Karpas-422 (cell line): ENCODE data around the gene SLC12A8. TPM values are rescaled to one million over a fixed set of nuclear protein-coding genes. Genes with fewer than 3 reads are reported as not detected.

Experiments used
- DNase-seq: peaks from one replicate; pipeline ENCODE4 v3.0.0-alpha.2; 2015
- H2AFZ ChIP-seq: fragments of 200-600 bp; sonication (generic); 2 replicates; pipeline ENCODE4 v1.6.1; 2014; ENCODE audit warnings: antibody characterized with exemption, low read length, mixed read lengths
- H3K27ac ChIP-seq: fragments of 200-600 bp; sonication (generic); 2 replicates; pipeline ENCODE4 v1.5.1; 2014; ENCODE audit warnings: mild to moderate bottlenecking, low read length, moderate library complexity
- H3K27me3 ChIP-seq: fragments of 200-600 bp; sonication (generic); 2 replicates; pipeline ENCODE4 v1.6.1; 2014; ENCODE audit warnings: low read length, mixed read lengths
- H3K36me3 ChIP-seq: fragments of 200-600 bp; sonication (generic); 2 replicates; pipeline ENCODE4 v1.6.1; 2014; ENCODE audit warnings: low read length, mixed read lengths; ENCODE audit not compliant: insufficient read depth
- H3K4me1 ChIP-seq: fragments of 200-600 bp; sonication (generic); 2 replicates; pipeline ENCODE4 v1.6.1; 2014; ENCODE audit warnings: mild to moderate bottlenecking, low read length, mixed read lengths
- H3K4me2 ChIP-seq: fragments of 200-600 bp; sonication (generic); 2 replicates; pipeline ENCODE4 v1.6.1; 2014; ENCODE audit warnings: low read length, low read depth, mild to moderate bottlenecking; ENCODE audit not compliant: poor library complexity, severe bottlenecking
- H3K4me3 ChIP-seq: fragments of 200-600 bp; sonication (generic); 2 replicates; pipeline ENCODE4 v1.5.1; 2014; ENCODE audit warnings: mild to moderate bottlenecking, antibody characterized with exemption, low read length, mixed read lengths
- H3K79me2 ChIP-seq: fragments of 200-600 bp; sonication (generic); 2 replicates; pipeline ENCODE4 v1.6.1; 2014; ENCODE audit warnings: mild to moderate bottlenecking, low read length, mixed read lengths
- H3K9ac ChIP-seq: fragments of 200-600 bp; sonication (generic); 2 replicates; pipeline ENCODE4 v1.6.0; 2014; ENCODE audit warnings: low read length
- H3K9me2 ChIP-seq: fragments of 200-600 bp; sonication (generic), shearing (Covaris generic); replicated peaks from 2 replicates; pipeline ENCODE4 v1.6.0; 2014; ENCODE audit warnings: mild to moderate bottlenecking, low read length, moderate library complexity; ENCODE audit not compliant: insufficient read depth
- H3K9me3 ChIP-seq: fragments of 300-700, 200-600 bp; sonication (generic); 2 replicates; pipeline ENCODE4 v1.6.1; 2014; ENCODE audit warnings: low read length, mixed read lengths
- H4K20me1 ChIP-seq: fragments of 200-600 bp; sonication (generic); 2 replicates; pipeline ENCODE4 v1.6.1; 2014; ENCODE audit warnings: mild to moderate bottlenecking, antibody characterized with exemption, low read length, low read depth; ENCODE audit not compliant: insufficient read depth
- total RNA-seq: library from RNA; depleted of rRNA; stranded (reverse); fragments of >200 nt; shearing (Covaris generic); gene quantifications from 2 replicates; pipeline ENCODE4 v1.2.3, GENCODE V29; 2014; ENCODE audit warnings: low replicate concordance

SLC12A8 gene
- total RNA-seq, 1 experiment from 2014 or later: 156 TPM

GRCh38 chr3:125061646-125062045 is 150.9 kb downstream of the SLC12A8 start:
- Histone ChIP-seq H3K4me3 (no peak overlapping the region), H3K36me3 (0 out of 2 replicates have a peak, but pooled peaks cover 5% of the 10 kb centered on the region), H3K4me2 (no peak overlapping the region), H2AFZ (no peak overlapping the region), H3K9me3 (no peaks in the 10 kb centered on the region), H3K79me2 (no peaks in the 10 kb centered on the region), H3K4me1 (peaks cover 20% of the 10 kb centered on the region), H4K20me1 (no peaks in the 10 kb centered on the region), H3K9me2 (no peaks in the 10 kb centered on the region), H3K27ac (no peak overlapping the region), H3K9ac (no peak overlapping the region), H3K27me3 (no peaks in the 10 kb centered on the region)
- no peak for DNase-seq

GRCh38 chr3:125061170-125061569 is 151.4 kb downstream of the SLC12A8 start:
- Histone ChIP-seq H3K27me3 (no peaks in the 10 kb centered on the region), H3K4me2 (no peak overlapping the region), H4K20me1 (no peaks in the 10 kb centered on the region), H3K9me3 (no peaks in the 10 kb centered on the region), H3K4me1 (peaks cover 25% of the 10 kb centered on the region), H3K79me2 (no peaks in the 10 kb centered on the region), H3K36me3 (0 out of 2 replicates have a peak, but pooled peaks cover 5% of the 10 kb centered on the region), H3K9me2 (no peaks in the 10 kb centered on the region), H3K27ac (no peak overlapping the region), H3K9ac (no peak overlapping the region), H2AFZ (no peak overlapping the region), H3K4me3 (no peak overlapping the region)
- DNase-seq: no peak

- Histone ChIP-seq H2AFZ (no peak overlapping the region), H3K27ac (no peak overlapping the region), H3K4me3 (no peak overlapping the region), H3K27me3 (no peaks in the 10 kb centered on the region), H3K4me1 (peaks cover 26% of the 10 kb centered on the region), H3K79me2 (peaks cover 7% of the 10 kb centered on the region), H4K20me1 (no peaks in the 10 kb centered on the region), H3K4me2 (peak overlapping the region; percentile 14), H3K36me3 (0 out of 2 replicates have a peak, but pooled peaks cover 3% of the 10 kb centered on the region), H3K9me3 (no peaks in the 10 kb centered on the region), H3K9ac (0 out of 2 replicates have a peak overlapping the region, but pooled peaks have one; percentile 3), H3K9me2 (no peaks in the 10 kb centered on the region)
- no peak for DNase-seq
Observed at GRCh38 chr3:125059488-125060245, 152.9 kb downstream of the SLC12A8 start.

GRCh38 chr3:125058959-125059358 is 153.6 kb downstream of the SLC12A8 start:
- peaks cover 15% of the 10 kb centered on the region for H3K79me2 ChIP-seq
- H3K9me3 ChIP-seq: no peaks in the 10 kb centered on the region
- no peak overlapping the region for H3K27ac ChIP-seq
- H3K4me3 ChIP-seq: no peak overlapping the region
- H3K9me2 ChIP-seq: no peaks in the 10 kb centered on the region
- H3K27me3 ChIP-seq: no peaks in the 10 kb centered on the region
- H3K9ac ChIP-seq: no peak overlapping the region
- H3K36me3 ChIP-seq: no peaks in the 10 kb centered on the region
- H4K20me1 ChIP-seq: no peaks in the 10 kb centered on the region
- peaks cover 31% of the 10 kb centered on the region for H3K4me1 ChIP-seq
- DNase-seq: no peak
- H2AFZ ChIP-seq: no peak overlapping the region
- no peak overlapping the region for H3K4me2 ChIP-seq

- Histone ChIP-seq H3K4me1 (peaks cover 35% of the 10 kb centered on the region), H3K27me3 (no peaks in the 10 kb centered on the region), H3K36me3 (no peaks in the 10 kb centered on the region; the same call in 1 of the 2 replicates), H3K27ac (no peak overlapping the region), H4K20me1 (peaks cover under 1% of the 10 kb centered on the region; the same call in 1 of the 2 replicates), H3K4me3 (no peak overlapping the region), H3K9me2 (no peaks in the 10 kb centered on the region), H3K4me2 (no peak overlapping the region), H2AFZ (no peak overlapping the region), H3K79me2 (peaks cover 19% of the 10 kb centered on the region), H3K9me3 (no peaks in the 10 kb centered on the region), H3K9ac (no peak overlapping the region)
- DNase-seq: no peak
Observed at GRCh38 chr3:125058529-125058928, 154.0 kb downstream of the SLC12A8 start.

GRCh38 chr3:125057186-125057850 is 155.2 kb downstream of the SLC12A8 start:
- Histone ChIP-seq H4K20me1 (peaks cover 8% of the 10 kb centered on the region; the same call in 1 of the 2 replicates), H3K36me3 (peaks cover 4% of the 10 kb centered on the region; the same call in 1 of the 2 replicates), H3K4me2 (no peak overlapping the region), H3K9ac (no peak overlapping the region), H3K27ac (no peak overlapping the region), H3K4me3 (no peak overlapping the region), H3K27me3 (no peaks in the 10 kb centered on the region), H3K9me3 (no peaks in the 10 kb centered on the region), H2AFZ (no peak overlapping the region), H3K9me2 (no peaks in the 10 kb centered on the region), H3K79me2 (peaks cover 31% of the 10 kb centered on the region), H3K4me1 (peaks cover 47% of the 10 kb centered on the region)
- no peak for DNase-seq

GRCh38 chr3:125055913-125056745 is 156.4 kb downstream of the SLC12A8 start, which contains the start of gene HEG1:
HEG1 (minus strand) TSS chr3:125055997; CDS start chr3:125055890, 107 bp downstream.
- peak; percentile 92 for DNase-seq
- Histone ChIP-seq H3K4me2 (peak within 1 kb of the TSS; percentile 77), H3K27ac (peak within 1 kb of the TSS; percentile 88)

More at GRCh38 chr3:125055913-125056745, 156.4 kb downstream of the SLC12A8 start, which contains the start of gene HEG1:
- Histone ChIP-seq H3K36me3 (peaks cover 10% of the 10 kb centered on the region; the same call in 1 of the 2 replicates), H3K79me2 (peaks cover 43% of the 10 kb centered on the region), H3K9ac (peak within 1 kb of the TSS; percentile 92), H3K9me3 (no peaks in the 10 kb centered on the region), H2AFZ (peak within 1 kb of the TSS; percentile 17; the same call in 1 of the 2 replicates), H3K27me3 (no peaks in the 10 kb centered on the region), H3K4me1 (peaks cover 59% of the 10 kb centered on the region), H3K4me3 (peak within 1 kb of the TSS; percentile 83), H3K9me2 (no peaks in the 10 kb centered on the region), H4K20me1 (peaks cover 8% of the 10 kb centered on the region; the same call in 1 of the 2 replicates)
